Hepatocyte (in vitro differentiated cells): ENCODE results near the gene PCDH9. TPM values are rescaled to one million over a fixed set of nuclear protein-coding genes. Genes with fewer than 3 reads are reported as not detected.

ENCODE experiments used
- DNase-seq: peaks from one replicate; pipeline ENCODE4 v3.0.0-alpha.2; 2016; ENCODE audit warnings: low spot score
- H2AFZ ChIP-seq: fragments of 200-600 bp; sonication (generic); 2 replicates; pipeline ENCODE4 v1.6.0; 2016; ENCODE audit warnings: antibody characterized with exemption, mild to moderate bottlenecking
- H3K27ac ChIP-seq: fragments of 200-600 bp; sonication (generic); 2 replicates; pipeline ENCODE4 v1.5.1; 2016; ENCODE audit warnings: mild to moderate bottlenecking
- H3K27me3 ChIP-seq: fragments of 200-600 bp; sonication (generic); 2 replicates; pipeline ENCODE4 v1.6.1; 2016
- H3K36me3 ChIP-seq: fragments of 200-600 bp; sonication (generic); replicated peaks from 2 replicates; pipeline ENCODE4 v1.5.1; 2016; ENCODE audit warnings: low read depth; ENCODE audit not compliant: insufficient read depth
- H3K4me1 ChIP-seq: fragments of 200-600 bp; sonication (generic); 2 replicates; pipeline ENCODE4 v1.5.1; 2016; ENCODE audit warnings: mild to moderate bottlenecking, moderate library complexity; ENCODE audit not compliant: insufficient read depth
- H3K4me2 ChIP-seq: fragments of 200-600 bp; sonication (generic); 2 replicates; pipeline ENCODE4 v1.6.0; 2016
- H3K4me3 ChIP-seq: fragments of 200-600 bp; sonication (generic); 2 replicates; pipeline ENCODE4 v1.5.1; 2016; ENCODE audit warnings: mild to moderate bottlenecking
- H3K79me2 ChIP-seq: fragments of 200-600 bp; sonication (generic); 2 replicates; pipeline ENCODE4 v1.6.0; 2017; ENCODE audit warnings: mild to moderate bottlenecking
- H3K9me2 ChIP-seq: fragments of 200-600 bp; sonication (generic); replicated peaks from 2 replicates; pipeline ENCODE4 v1.6.0; 2017; ENCODE audit warnings: mild to moderate bottlenecking; ENCODE audit not compliant: insufficient read depth
- H3K9me3 ChIP-seq: fragments of 200-600 bp; sonication (generic); 2 replicates; pipeline ENCODE4 v1.5.1; 2016; ENCODE audit warnings: low read depth, mild to moderate bottlenecking
- H4K20me1 ChIP-seq: fragments of 200-600 bp; sonication (generic); 2 replicates; pipeline ENCODE4 v1.6.0; 2016; ENCODE audit warnings: mild to moderate bottlenecking; ENCODE audit not compliant: insufficient read depth, poor library complexity, severe bottlenecking
- CTCF ChIP-seq: fragments of 200-600 bp; sonication (generic); IDR thresholded peaks from 2 replicates; pipeline ENCODE4 v1.5.1; 2016; ENCODE audit warnings: antibody characterized with exemption, mild to moderate bottlenecking; ENCODE audit not compliant: poor library complexity
- EZH2 ChIP-seq: fragments of 200-600 bp; sonication (generic); IDR thresholded peaks from 2 replicates; pipeline ENCODE4 v1.6.1; 2016; ENCODE audit warnings: antibody characterized with exemption, mild to moderate bottlenecking, borderline replicate concordance
- EZH2phosphoT487 ChIP-seq: fragments of 200-600 bp; sonication (generic); IDR thresholded peaks from one replicate; pipeline ENCODE4 v1.6.1; 2018; ENCODE audit warnings: antibody characterized with exemption, mild to moderate bottlenecking, low read depth, moderate library complexity; ENCODE audit not compliant: unreplicated experiment, severe bottlenecking
- WGBS: methylation state at CpG from one replicate; pipeline ENCODE4 v1.1.6; 2016; ENCODE audit warnings: low lambda C conversion rate; ENCODE audit errors: missing lambda C conversion rate; 5-methylcytosine and 5-hydroxymethylcytosine counted together
- polyA plus RNA-seq: library from polyadenylated mRNA; unstranded; fragments of >200 nt; fragmentation: Nextera tagmentation; extraction: Ambion mirVana; gene quantifications from 2 replicates; pipeline ENCODE4 v1.2.1, GENCODE V29; 2016
- total RNA-seq: library from RNA; depleted of rRNA; stranded (reverse); fragments of >200 nt; gene quantifications from 2 replicates; pipeline ENCODE4 v1.2.3, GENCODE V29; 2014

PCDH9 gene
- total and polyA plus RNA-seq, 2 experiments from 2014 or later: 6.9 to 15.0 TPM

DNA sequence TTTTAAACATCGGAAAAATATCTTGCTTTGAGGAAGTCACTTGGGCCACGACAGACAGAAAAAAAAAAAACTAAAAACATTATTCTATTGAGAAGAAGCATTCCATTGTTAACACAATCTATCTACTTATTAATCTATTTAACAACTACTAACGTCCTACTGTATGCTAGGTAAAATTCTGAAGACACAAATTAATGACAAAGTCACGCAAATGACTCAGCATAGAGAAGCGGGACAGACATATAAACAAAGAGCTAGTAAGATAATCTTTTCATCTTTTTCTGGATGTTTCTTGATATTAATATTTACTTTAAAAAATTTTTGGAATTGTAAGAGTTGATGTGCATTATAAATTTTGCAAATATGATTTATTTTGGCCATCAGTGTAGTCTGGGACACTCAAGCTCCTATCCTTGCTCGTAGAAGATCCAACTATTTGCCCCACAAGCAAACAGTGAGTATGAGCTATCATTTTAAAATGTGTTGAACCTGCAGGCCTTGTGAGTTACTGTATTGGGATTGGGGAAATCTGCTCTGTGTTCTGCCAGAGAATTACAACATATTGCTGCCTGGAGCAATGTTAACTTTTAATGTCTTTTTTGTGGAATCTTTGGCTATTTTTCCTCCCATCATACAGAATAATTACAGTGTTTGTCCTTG lies 109.1 kb downstream of the PCDH9 start:
- Histone ChIP-seq H3K79me2 (no peaks in the 10 kb centered on the region), H3K4me3 (no peak overlapping the region), H3K27me3 (no peaks in the 10 kb centered on the region), H4K20me1 (no peaks in the 10 kb centered on the region), H3K9me2 (no peaks in the 10 kb centered on the region), H3K36me3 (no peaks in the 10 kb centered on the region), H2AFZ (no peak overlapping the region), H3K4me2 (no peak overlapping the region), H3K27ac (no peak overlapping the region), H3K9me3 (no peaks in the 10 kb centered on the region), H3K4me1 (no peaks in the 10 kb centered on the region)
- 68% methylated on average over 6 of the region's 6 CpGs for WGBS
- TF ChIP-seq EZH2phosphoT487 (no peak), EZH2 (no peak), CTCF (no peak)
- no peak for DNase-seq

DNA sequence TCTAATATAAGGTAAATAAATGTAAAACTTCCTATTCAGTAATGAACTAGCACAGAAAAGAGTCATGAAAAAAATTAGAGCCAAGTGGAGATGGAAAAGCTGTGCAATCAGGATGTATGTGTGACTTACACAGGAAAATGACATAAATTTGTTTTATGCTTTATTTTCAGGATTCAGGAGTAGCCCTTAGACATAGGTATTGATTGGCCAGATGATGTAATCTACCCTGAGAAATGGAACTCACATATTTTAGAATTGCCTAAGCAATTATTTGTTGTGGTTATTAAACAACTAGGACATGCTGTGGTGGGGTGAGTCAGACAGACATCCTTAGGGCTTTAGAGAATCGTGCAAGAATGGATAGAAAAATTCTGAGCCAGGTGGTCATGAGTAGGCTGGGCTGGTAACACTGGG lies 110.6 kb downstream of the PCDH9 start:
- Histone ChIP-seq H3K9me2 (no peaks in the 10 kb centered on the region), H3K36me3 (no peaks in the 10 kb centered on the region), H2AFZ (no peak overlapping the region), H3K4me3 (no peak overlapping the region), H3K79me2 (no peaks in the 10 kb centered on the region), H3K9me3 (no peaks in the 10 kb centered on the region), H3K4me1 (no peaks in the 10 kb centered on the region), H3K4me2 (no peak overlapping the region), H3K27ac (no peak overlapping the region), H4K20me1 (no peaks in the 10 kb centered on the region), H3K27me3 (no peaks in the 10 kb centered on the region)
- no peak for DNase-seq
- TF ChIP-seq EZH2phosphoT487: no peak
- TF ChIP-seq EZH2: no peak
- no peak for TF ChIP-seq CTCF
- 68% methylated on average over 1 of the region's 1 CpG for WGBS

DNA sequence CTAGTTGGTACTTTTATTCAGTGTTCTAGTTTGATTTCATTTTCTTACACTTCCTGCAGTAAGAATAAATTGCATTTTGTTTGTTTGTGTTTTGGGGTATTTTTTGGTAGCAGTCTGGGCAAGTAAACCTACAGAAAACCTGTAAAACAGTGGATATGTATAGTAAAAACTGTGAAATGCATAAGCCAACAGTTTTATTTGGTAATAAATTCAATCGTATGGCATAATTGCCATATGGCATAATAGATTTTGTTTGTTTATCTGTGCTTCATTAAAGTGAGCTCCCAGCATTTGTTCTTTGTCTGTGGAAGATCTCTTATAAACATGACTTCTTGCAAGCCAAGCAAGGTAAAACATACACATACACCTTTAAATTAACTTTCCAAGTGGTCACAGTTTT lies 111.9 kb downstream of the PCDH9 start:
- H3K9me2 ChIP-seq: no peaks in the 10 kb centered on the region
- H3K4me2 ChIP-seq: no peak overlapping the region
- H3K27me3 ChIP-seq: no peaks in the 10 kb centered on the region
- H3K36me3 ChIP-seq: no peaks in the 10 kb centered on the region
- H3K9me3 ChIP-seq: no peaks in the 10 kb centered on the region
- no peak overlapping the region for H2AFZ ChIP-seq
- H4K20me1 ChIP-seq: no peaks in the 10 kb centered on the region
- no peaks in the 10 kb centered on the region for H3K4me1 ChIP-seq
- no peak for TF ChIP-seq EZH2
- no peak for TF ChIP-seq CTCF
- no peaks in the 10 kb centered on the region for H3K79me2 ChIP-seq
- H3K27ac ChIP-seq: no peak overlapping the region
- 69% methylated on average over 1 of the region's 1 CpG for WGBS
- no peak overlapping the region for H3K4me3 ChIP-seq
- no peak for DNase-seq
